GM12878 (cell line): ENCODE measurements around the gene MARCHF10. TPM values are rescaled to one million over a fixed set of nuclear protein-coding genes. Genes with fewer than 3 reads are reported as not detected.

ENCODE experiments used
- ATAC-seq: fragments of 200-7000 bp; cut with Tn5 transposase; 3 replicates; pipeline ENCODE4 v1.9.1; 2020; ENCODE audit warnings: mild to moderate bottlenecking, moderate library complexity
- BruUV-seq: library from RNA; stranded (reverse); fragments of 400-500 nt; replicated peaks from 2 replicates; lab custom pipeline; 2021; lab: Mats Ljungman, UMichigan
- CTCF ChIA-PET: fragments of 300-600 bp; sonication (Branson Sonifier 250); formaldehyde crosslinking; extraction: SDS; loops from one replicate; lab custom pipeline; 2021; ENCODE audit warnings: inconsistent platforms; lab: Yijun Ruan, JAX
- POLR2A ChIA-PET: fragments of 350-600 bp; formaldehyde crosslinking; extraction: SDS; loops from one replicate; lab custom pipeline; 2021; ENCODE audit warnings: inconsistent platforms; lab: Charles Lee
- RAD21 ChIA-PET: fragments of 300-600 bp; sonication (Branson Sonifier 250); formaldehyde crosslinking; loops from one replicate; lab custom pipeline; 2023; ENCODE audit warnings: antibody characterized with exemption; ENCODE audit not compliant: unreplicated experiment; lab: Charles Lee
- SMC1A ChIA-PET: fragments of 300-600 bp; sonication (Branson Sonifier 250); formaldehyde crosslinking; loops from one replicate; lab custom pipeline; 2023; ENCODE audit not compliant: unreplicated experiment, uncharacterized antibody; lab: Charles Lee
- DNase-seq: peaks from one replicate; pipeline ENCODE4 v3.0.0-alpha.2; 2011; ENCODE audit warnings: low read depth, low spot score
- FAIRE-seq: peaks from 3 replicates; lab custom pipeline; 2011; peaks lifted over from hg19 to GRCh38; lab: Jason Lieb, UNC
- H2AFZ ChIP-seq: 2 replicates; pipeline ENCODE4 v1.6.0; 2011; ENCODE audit warnings: low read depth, low read length, control low read depth; ENCODE audit not compliant: control insufficient read depth
- H3K27ac ChIP-seq: 2 replicates; pipeline ENCODE4 v1.5.1; 2011; ENCODE audit warnings: control low read depth; ENCODE audit not compliant: control insufficient read depth, insufficient read depth
- H3K27me3 ChIP-seq, 2 experiments: replicated peaks in 1 of 2; 2 replicates each; pipeline versions ENCODE4 v1.6.0 to v1.6.1; 2011; ENCODE audit warnings: low read length in 1 of 2; ENCODE audit not compliant: control insufficient read depth in 2 of 2, insufficient read depth in 2 of 2
- H3K36me3 ChIP-seq, 2 experiments: 2 replicates each; pipeline ENCODE4 v1.5.1; 2011; ENCODE audit warnings: low read length in 1 of 2; ENCODE audit not compliant: control insufficient read depth in 2 of 2, insufficient read depth in 2 of 2
- H3K4me1 ChIP-seq: 2 replicates; pipeline ENCODE4 v1.6.1; 2011; ENCODE audit warnings: mild to moderate bottlenecking, low read length, moderate library complexity, mixed read lengths; ENCODE audit not compliant: control insufficient read depth, insufficient read depth
- H3K4me2 ChIP-seq: 2 replicates; pipeline ENCODE4 v1.6.0; 2011; ENCODE audit warnings: control low read depth; ENCODE audit not compliant: control insufficient read depth, insufficient read depth
- H3K4me3 ChIP-seq: fragments of 200-600 bp; sonication (generic); 2 replicates; pipeline ENCODE4 v1.5.1; 2016
- H3K79me2 ChIP-seq: 2 replicates; pipeline ENCODE4 v1.6.0; 2011; ENCODE audit warnings: low read length; ENCODE audit not compliant: control insufficient read depth, insufficient read depth
- H3K9ac ChIP-seq: 2 replicates; pipeline ENCODE4 v1.8.0; 2011; ENCODE audit warnings: low read length, control low read depth, mixed read lengths; ENCODE audit not compliant: control insufficient read depth, insufficient read depth
- H3K9me3 ChIP-seq: replicated peaks from 3 replicates; pipeline ENCODE4 v1.5.1; 2011; ENCODE audit warnings: mild to moderate bottlenecking, low read length; ENCODE audit not compliant: control insufficient read depth, insufficient read depth
- H4K20me1 ChIP-seq: 2 replicates; pipeline ENCODE4 v1.6.0; 2011; ENCODE audit not compliant: control insufficient read depth, insufficient read depth
- BCL11A ChIP-seq: IDR thresholded peaks from 2 replicates; pipeline ENCODE4 v1.6.1; 2011; ENCODE audit warnings: low read depth, low read length
- CEBPZ ChIP-seq: fragments of 150-350 bp; IDR thresholded peaks from 2 replicates; pipeline ENCODE4 v1.6.1; 2016; ENCODE audit warnings: low read depth, low read length
- ETV6 ChIP-seq, 2 experiments: fragments of 450-650 bp in 1 of 2; IDR thresholded peaks in 1 of 2; conservative IDR thresholded peaks in 1 of 2; 2 replicates each; pipeline ENCODE4 v1.6.1; 2014; ENCODE audit warnings: antibody characterized with exemption in 1 of 2, borderline replicate concordance in 1 of 2, low read depth in 1 of 2, mild to moderate bottlenecking in 1 of 2, moderate library complexity in 1 of 2
- GABPA ChIP-seq: IDR thresholded peaks from 2 replicates; pipeline ENCODE4 v1.6.1; 2014; ENCODE audit warnings: antibody characterized with exemption, low read depth, mild to moderate bottlenecking, inconsistent platforms
- HDGF ChIP-seq: fragments of 450-650 bp; IDR thresholded peaks from 2 replicates; pipeline ENCODE4 v1.6.1; 2016; ENCODE audit warnings: antibody characterized with exemption
- IRF3 ChIP-seq: fragments of 450-650 bp; IDR thresholded peaks from 2 replicates; pipeline ENCODE4 v1.6.1; 2014; ENCODE audit warnings: mild to moderate bottlenecking
- MXI1 ChIP-seq: fragments of 150-350 bp; IDR thresholded peaks from 2 replicates; pipeline ENCODE4 v1.6.1; 2011; ENCODE audit warnings: low read depth, mild to moderate bottlenecking, inconsistent platforms, low read length, improper control_type of control experiment
- MYC ChIP-seq: IDR thresholded peaks from 2 replicates; pipeline ENCODE4 v1.6.1; 2011; ENCODE audit warnings: mild to moderate bottlenecking, low read length, moderate library complexity, inconsistent platforms; ENCODE audit not compliant: insufficient read depth, insufficient replicate concordance, insufficient read length, severe bottlenecking
- SRF ChIP-seq, 2 experiments: IDR thresholded peaks; 2 replicates each; pipeline ENCODE4 v1.6.1; 2011; ENCODE audit warnings: low read depth in 2 of 2, low read length in 2 of 2, mild to moderate bottlenecking in 1 of 2, moderate library complexity in 1 of 2
- SUZ12 ChIP-seq: fragments of 200-600 bp; sonication (generic); IDR thresholded peaks from one replicate; pipeline ENCODE4 v1.6.1; 2018; ENCODE audit warnings: antibody characterized with exemption, mild to moderate bottlenecking; ENCODE audit not compliant: unreplicated experiment
- ZNF24 ChIP-seq: fragments of 450-650 bp; IDR thresholded peaks from 2 replicates; pipeline ENCODE4 v1.6.1; 2017; ENCODE audit warnings: antibody characterized with exemption, mild to moderate bottlenecking
- ZNF622 ChIP-seq: fragments of 450-650 bp; IDR thresholded peaks from 2 replicates; pipeline ENCODE4 v1.6.1; 2017; ENCODE audit warnings: mild to moderate bottlenecking, inconsistent platforms
- WGBS: methylation state at CpG from one replicate; pipeline ENCODE4 v1.1.6; 2016; ENCODE audit warnings: low lambda C conversion rate; ENCODE audit not compliant: insufficient replicate concordance, insufficient coverage; ENCODE audit errors: missing lambda C conversion rate; 5-methylcytosine and 5-hydroxymethylcytosine counted together
- in situ Hi-C: fragments of 300-500 bp; cut with MboI; formaldehyde crosslinking; loops from 9 replicates; pipeline ENCODE4 v1.14.3; 2018; ENCODE audit warnings: mixed read lengths
- intact Hi-C: fragments of 100-400 bp; cut with micrococcal nuclease; formaldehyde crosslinking; loops from one replicate; pipeline ENCODE4 v1.14.2; 2022; ENCODE audit not compliant: unreplicated experiment
- polyA plus RNA-seq, 11 experiments: library from polyadenylated mRNA; depleted of rRNA in 4 of 11; unstranded in 6 of 11; stranded (reverse) in 5 of 11; fragments of >200 nt; fragmentation: Nextera tagmentation in 4 of 11; fragmentation: Illumina TruSeq in 1 of 11; extraction: Ambion mirVana in 4 of 11; extraction: Trizol in 1 of 11; gene quantifications; 1 replicate in 1 of 11; 2 replicates in 10 of 11; pipeline versions ENCODE4 v1.2.1 to v1.2.3, GENCODE V29; 2011 to 2016; ENCODE audit warnings: inconsistent platforms in 2 of 11, missing spikeins in 2 of 11, low read depth in 1 of 11
- total RNA-seq, 4 experiments: library from RNA; depleted of rRNA in 3 of 4; stranded (reverse); fragments of >200 nt in 3 of 4; fragmentation: Illumina TruSeq in 1 of 4; extraction: Trizol in 1 of 4; gene quantifications; 2 replicates each; pipeline versions ENCODE4 v1.2.1 to v1.2.3, GENCODE V29; 2013 to 2021

MARCHF10 gene
- total and polyA plus RNA-seq, 10 of the 15 experiments (the other 5 are each of a cell fraction or from before 2014, with no cell fraction given), result 0.11 to 0.24 TPM; not detected in 8

GRCh38 chr17:62745806-62746205 lies 62.3 kb downstream of the MARCHF10 start (continued):
- TF ChIP-seq ZNF622, result no peak

- SMC1A ChIA-PET, result no interaction called here
- in situ Hi-C loops, result no loop called here
These were observed 63.9 kb downstream of the MARCHF10 start for GRCh38 chr17:62744259-62744658.

More at GRCh38 chr17:62744259-62744658, 63.9 kb downstream of the MARCHF10 start:
- ChIA-PET POLR2A (no interaction called here), CTCF (no interaction called here), RAD21 (no interaction called here)
- BruUV-seq, result no TSS peak
- ATAC-seq (no peak), FAIRE-seq (no peak), DNase-seq (no peak)
- Histone ChIP-seq H4K20me1 (no peaks in the 10 kb centered on the region), H3K36me3 (no peaks in the 10 kb centered on the region), H3K4me3 (no peak overlapping the region), H3K4me2 (no peak overlapping the region), H3K27me3 (no peaks in the 10 kb centered on the region; a peak in 1 of 4 replicates), H3K27ac (no peak overlapping the region), H3K4me1 (no peaks in the 10 kb centered on the region), H3K9ac (no peak overlapping the region), H3K79me2 (no peaks in the 10 kb centered on the region), H2AFZ (no peak overlapping the region), H3K9me3 (no peaks in the 10 kb centered on the region)
- 7% methylated on average over 7 of the region's 7 CpGs for WGBS
- intact Hi-C loops, result no loop called here
- TF ChIP-seq CEBPZ, result no peak
- no peak for TF ChIP-seq GABPA
- no peak for TF ChIP-seq MYC
- no peak for TF ChIP-seq HDGF
- TF ChIP-seq ZNF24, result no peak
- no peak for TF ChIP-seq MXI1
- TF ChIP-seq BCL11A, result no peak
- TF ChIP-seq SUZ12, result no peak
- no peak for TF ChIP-seq ETV6 (conservative IDR thresholded peaks at IDR 0.05 in 1 of 2, IDR thresholded peaks at IDR 0.05 in 1 of 2; ENCODE audit: borderline replicate concordance in 1 of 2, low read depth in 1 of 2)
- TF ChIP-seq SRF (IDR thresholded peaks at IDR 0.05; ENCODE audit: low read depth in 2 of 2, low read length in 2 of 2), result no peak
- TF ChIP-seq IRF3, result no peak
